BE2C (cell line): Measurements from ENCODE around the gene ASAP3.

Experiments used
- DNase-seq: peaks from one replicate; pipeline ENCODE4 v3.0.0-alpha.2; 2020
- H3K27me3 ChIP-seq: fragments of 250-450 bp; sonication (Bioruptor Pico); 2 replicates; pipeline ENCODE4 v1.5.1; 2020; ENCODE audit warnings: mild to moderate bottlenecking
- H3K36me3 ChIP-seq: fragments of 250-450 bp; sonication (Bioruptor Pico); 2 replicates; pipeline ENCODE4 v1.5.1; 2020; ENCODE audit warnings: mild to moderate bottlenecking
- H3K4me1 ChIP-seq: fragments of 250-450 bp; sonication (Bioruptor Pico); 2 replicates; pipeline ENCODE4 v1.5.1; 2020
- H3K4me3 ChIP-seq: 2 replicates; pipeline ENCODE4 v1.5.1; 2011; ENCODE audit warnings: low read depth, low read length
- H3K9me3 ChIP-seq: fragments of 250-450 bp; sonication (Bioruptor Pico); 2 replicates; pipeline ENCODE4 v1.5.1; 2020
- CTCF ChIP-seq: IDR thresholded peaks from 2 replicates; pipeline ENCODE4 v1.5.1; 2012; ENCODE audit warnings: mild to moderate bottlenecking, low read depth, low read length

Gene ASAP3

GRCh38 chr1:23389837-23390321 is 94.1 kb downstream of the ASAP3 start:
- H3K27me3 ChIP-seq: no peaks in the 10 kb centered on the region
- DNase-seq: no peak

DNA sequence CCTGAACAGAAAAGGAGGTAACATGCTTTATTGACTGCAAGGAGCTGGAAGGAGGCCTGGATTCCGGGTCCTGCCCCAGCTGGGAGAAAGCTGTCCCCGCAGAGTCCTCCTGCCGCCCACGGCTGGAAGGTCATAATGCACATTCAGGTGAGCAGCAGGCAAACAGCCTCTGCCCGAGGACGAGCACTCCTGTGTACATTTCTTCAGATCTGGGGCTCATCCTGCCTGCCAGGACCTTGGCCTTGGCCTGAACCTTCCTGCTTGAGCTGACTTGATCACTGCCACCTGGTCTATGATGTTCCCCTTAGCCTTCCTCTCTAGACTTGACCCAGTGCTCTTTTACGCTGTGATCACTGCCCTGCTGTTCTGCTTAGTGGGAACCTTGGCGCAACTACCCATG is 96.5 kb downstream of the ASAP3 start:
- Histone ChIP-seq H3K9me3 (no peaks in the 10 kb centered on the region), H3K27me3 (no peaks in the 10 kb centered on the region), H3K4me1 (no peaks in the 10 kb centered on the region), H3K4me3 (no peak overlapping the region), H3K36me3 (no peaks in the 10 kb centered on the region)
- DNase-seq: no peak
- TF ChIP-seq CTCF: no peak

More at GRCh38 chr1:23389837-23390321, 94.1 kb downstream of the ASAP3 start:
- peaks cover 10% of the 10 kb centered on the region for H3K4me1 ChIP-seq
- TF ChIP-seq CTCF: no peak
- no peaks in the 10 kb centered on the region for H3K9me3 ChIP-seq
- H3K36me3 ChIP-seq: no peaks in the 10 kb centered on the region
- H3K4me3 ChIP-seq: no peak overlapping the region

DNA sequence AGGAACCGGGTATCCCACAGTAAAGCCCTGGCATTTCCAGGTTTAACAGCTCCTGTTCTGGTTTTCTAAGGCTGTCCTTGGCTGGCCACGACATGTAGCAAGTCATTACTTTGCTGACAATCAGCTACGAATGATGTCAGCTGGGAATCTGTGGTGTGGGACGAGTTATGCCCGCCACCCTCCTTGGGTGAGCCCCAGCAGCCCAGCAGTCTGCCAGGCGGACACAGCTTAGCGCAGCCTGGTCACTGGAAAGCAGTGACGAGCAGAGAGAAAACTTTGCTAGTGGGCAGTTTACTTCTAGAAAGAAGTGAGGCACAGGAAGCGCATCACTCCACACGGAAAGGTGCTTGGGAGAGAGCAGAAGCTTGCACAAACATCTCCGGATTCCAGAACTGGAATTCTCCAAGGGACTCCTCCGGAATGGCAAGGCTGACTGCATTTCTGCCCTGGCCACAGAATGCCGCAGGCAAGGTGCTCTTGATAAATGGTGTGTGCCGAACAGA is 98.8 kb downstream of the ASAP3 start:
- Histone ChIP-seq H3K4me3 (no peak overlapping the region), H3K9me3 (no peaks in the 10 kb centered on the region), H3K36me3 (no peaks in the 10 kb centered on the region), H3K4me1 (no peaks in the 10 kb centered on the region), H3K27me3 (no peaks in the 10 kb centered on the region)
- DNase-seq: no peak
- TF ChIP-seq CTCF: no peak

DNA sequence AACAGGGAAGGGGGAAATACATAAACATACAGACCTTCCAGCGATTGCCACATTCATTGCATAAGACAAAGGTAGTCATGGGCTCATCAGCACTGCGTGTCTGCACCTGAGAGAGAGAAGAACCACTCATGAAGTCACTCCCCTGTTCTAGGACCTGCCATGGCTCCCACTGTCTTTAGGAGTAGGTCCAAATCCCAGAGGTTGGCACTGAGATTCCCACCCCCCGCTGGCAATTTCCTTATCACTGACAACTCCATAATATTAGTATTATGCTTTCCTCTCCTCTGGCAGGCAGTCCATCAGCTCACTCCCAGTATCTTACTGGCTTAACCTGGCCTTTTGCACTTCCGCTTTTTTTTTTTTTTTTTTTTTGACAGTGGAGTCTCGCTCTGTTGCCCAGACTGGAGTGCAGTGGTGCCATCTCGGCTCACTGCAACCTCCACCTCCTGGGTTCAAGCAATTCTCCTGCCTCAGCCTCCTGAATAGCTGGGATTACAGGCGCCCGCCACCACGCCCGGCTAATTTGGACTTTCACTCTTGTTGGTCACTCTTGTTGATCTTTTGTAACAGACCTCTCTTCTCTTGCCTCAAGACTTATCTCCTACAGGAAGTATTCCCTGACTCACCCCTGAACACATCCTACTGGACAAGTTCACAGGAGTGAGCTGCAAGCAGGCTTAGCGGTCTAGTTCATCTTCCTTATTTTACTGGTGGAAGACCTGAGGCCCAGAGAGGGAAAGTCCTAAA is 99.5 kb downstream of the ASAP3 start:
- Histone ChIP-seq H3K4me3 (no peak overlapping the region), H3K27me3 (no peaks in the 10 kb centered on the region), H3K4me1 (no peaks in the 10 kb centered on the region), H3K9me3 (no peaks in the 10 kb centered on the region), H3K36me3 (no peaks in the 10 kb centered on the region)
- DNase-seq: no peak
- no peak for TF ChIP-seq CTCF

DNA sequence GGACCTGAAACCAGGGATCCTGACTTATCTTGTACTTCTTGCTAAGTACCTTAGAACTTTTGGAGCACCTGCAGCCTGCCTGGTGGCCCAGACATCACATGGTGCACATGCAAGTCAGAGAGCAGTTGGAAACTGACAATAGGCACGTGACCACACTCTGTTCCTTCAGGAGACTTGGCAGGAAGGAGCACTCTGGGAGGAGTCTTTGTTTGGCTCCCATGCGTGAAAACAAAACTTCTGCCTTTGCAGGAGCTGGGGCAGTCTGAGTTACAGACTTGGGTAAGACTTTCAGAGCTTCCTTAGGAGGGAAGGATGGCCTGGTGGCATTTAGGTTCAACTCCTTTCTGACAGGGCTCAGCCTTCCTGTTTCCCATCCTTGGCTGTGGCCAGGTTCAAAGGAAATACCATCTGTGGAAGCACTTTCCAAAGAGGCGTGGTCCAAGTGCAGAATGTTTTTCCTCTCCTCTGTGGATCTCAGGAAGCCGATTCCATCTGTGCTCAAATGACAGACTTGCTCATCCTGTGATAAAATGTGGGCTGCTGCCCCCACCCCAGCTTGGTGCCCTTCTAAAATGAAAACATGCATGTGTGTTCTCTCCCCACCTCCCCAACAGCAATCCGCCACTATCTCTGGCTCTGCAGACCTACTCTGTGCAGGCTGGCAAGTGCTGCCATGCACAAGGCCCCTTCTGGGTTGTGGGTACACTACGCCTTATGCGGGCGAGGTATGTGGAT is 100.2 kb downstream of the ASAP3 start:
- Histone ChIP-seq H3K9me3 (no peaks in the 10 kb centered on the region), H3K36me3 (no peaks in the 10 kb centered on the region), H3K4me3 (no peak overlapping the region), H3K27me3 (no peaks in the 10 kb centered on the region), H3K4me1 (no peaks in the 10 kb centered on the region)
- DNase-seq: no peak
- TF ChIP-seq CTCF: no peak
